Measurements from ENCODE around the gene CYS1.

GRCh38 chr2:10017313-10017941, 62.8 kb downstream of the CYS1 start:
- TF ChIP-seq, protein P1, sequence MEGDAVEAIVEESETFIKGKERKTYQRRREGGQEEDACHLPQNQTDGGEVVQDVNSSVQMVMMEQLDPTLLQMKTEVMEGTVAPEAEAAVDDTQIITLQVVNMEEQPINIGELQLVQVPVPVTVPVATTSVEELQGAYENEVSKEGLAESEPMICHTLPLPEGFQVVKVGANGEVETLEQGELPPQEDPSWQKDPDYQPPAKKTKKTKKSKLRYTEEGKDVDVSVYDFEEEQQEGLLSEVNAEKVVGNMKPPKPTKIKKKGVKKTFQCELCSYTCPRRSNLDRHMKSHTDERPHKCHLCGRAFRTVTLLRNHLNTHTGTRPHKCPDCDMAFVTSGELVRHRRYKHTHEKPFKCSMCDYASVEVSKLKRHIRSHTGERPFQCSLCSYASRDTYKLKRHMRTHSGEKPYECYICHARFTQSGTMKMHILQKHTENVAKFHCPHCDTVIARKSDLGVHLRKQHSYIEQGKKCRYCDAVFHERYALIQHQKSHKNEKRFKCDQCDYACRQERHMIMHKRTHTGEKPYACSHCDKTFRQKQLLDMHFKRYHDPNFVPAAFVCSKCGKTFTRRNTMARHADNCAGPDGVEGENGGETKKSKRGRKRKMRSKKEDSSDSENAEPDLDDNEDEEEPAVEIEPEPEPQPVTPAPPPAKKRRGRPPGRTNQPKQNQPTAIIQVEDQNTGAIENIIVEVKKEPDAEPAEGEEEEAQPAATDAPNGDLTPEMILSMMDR (IDR thresholded peaks at IDR 0.05; ENCODE audit: low read length), result no peak
- no peak for TF ChIP-seq EZH2 (IDR thresholded peaks at IDR 0.05; ENCODE audit: borderline replicate concordance, low read length)

Data from OCI-LY1 (cell line).